Activated CD4-positive, alpha-beta T cell treated with anti-CD3 and anti-CD28 coated beads, Interleukin-2, amount 10 ng/mL, durations not matched to agents 24 days and 14 days (primary cell): ENCODE data around the gene LITAFD. TPM values are rescaled to one million over a fixed set of nuclear protein-coding genes. Genes with fewer than 3 reads are reported as not detected.

ENCODE experiments used
- DNase-seq: peaks from one replicate; pipeline ENCODE4 v3.0.0; 2022
- H3K27ac Mint-ChIP-seq: one replicate; pipeline ENCODE4 v1.8.0; 2022; ENCODE audit warnings: mild to moderate bottlenecking, mixed read lengths
- H3K27me3 Mint-ChIP-seq: one replicate; pipeline ENCODE4 v1.8.0; 2022; ENCODE audit warnings: mixed read lengths
- H3K36me3 Mint-ChIP-seq: one replicate; pipeline ENCODE4 v1.8.0; 2022; ENCODE audit warnings: low read depth, mild to moderate bottlenecking, mixed read lengths
- H3K4me1 Mint-ChIP-seq: one replicate; pipeline ENCODE4 v1.8.0; 2021; ENCODE audit warnings: mixed read lengths
- H3K4me3 Mint-ChIP-seq: one replicate; pipeline ENCODE4 v1.8.0; 2022; ENCODE audit warnings: mild to moderate bottlenecking, moderate library complexity, mixed read lengths
- H3K9me3 Mint-ChIP-seq: one replicate; pipeline ENCODE4 v1.8.0; 2021; ENCODE audit warnings: mixed read lengths
- intact Hi-C: fragments of 100-400 bp; cut with micrococcal nuclease; formaldehyde crosslinking; loops from one replicate; pipeline ENCODE4 v1.15.1; 2023
- total RNA-seq: library from RNA; stranded (reverse); gene quantifications from 2 replicates; pipeline ENCODE4 v1.2.3, GENCODE V29; 2022

Gene LITAFD
- total RNA-seq, 1 donor from 2014 or later, result not detected

GRCh38 chr16:8850279-8850885, 31.8 kb upstream of the LITAFD start:
- H3K4me1 Mint-ChIP-seq, result peaks cover 25% of the 10 kb centered on the region
- intact Hi-C loops, result loop anchor here (2.0 kb wide), 1 partner anchor 18 kb away; the partner anchor contains the start of gene CARHSP1
- no peak for DNase-seq

DNA sequence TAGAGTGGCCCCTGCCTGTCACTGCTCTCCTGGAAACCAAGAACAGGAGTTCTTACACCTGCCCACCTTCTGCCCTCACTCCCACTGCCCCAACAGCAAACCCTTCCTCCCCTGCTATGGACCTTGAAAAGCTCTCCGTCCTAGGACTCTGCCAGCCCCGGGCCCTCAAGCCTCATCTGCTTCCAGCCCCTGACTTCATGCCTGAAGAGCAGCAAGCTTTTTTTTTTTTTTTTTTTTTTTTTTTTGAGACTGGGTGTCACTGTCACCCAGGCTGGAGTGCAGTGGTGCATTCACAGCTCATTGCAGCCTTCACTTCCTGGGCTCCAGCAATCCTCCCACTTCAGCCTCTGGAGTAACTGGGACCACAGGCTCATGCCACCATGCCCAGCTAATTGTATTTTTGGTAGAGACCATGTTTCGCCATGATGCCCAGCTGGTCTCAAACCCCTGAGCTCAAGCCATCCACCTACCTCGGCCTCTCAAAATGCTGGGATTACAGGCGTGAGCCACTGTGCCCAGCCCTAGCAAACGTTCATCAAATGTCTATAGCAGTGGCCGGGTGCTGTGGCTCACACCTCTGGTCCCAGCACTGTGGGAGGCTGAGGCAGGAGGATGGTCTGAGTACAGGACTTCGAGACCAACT, 30.3 kb upstream of the LITAFD start:
- Mint-ChIP-seq H3K9me3 (no peaks in the 10 kb centered on the region), H3K4me1 (peaks cover 30% of the 10 kb centered on the region), H3K27ac (peak overlapping the region; percentile 56), H3K4me3 (no peak overlapping the region), H3K27me3 (no peaks in the 10 kb centered on the region), H3K36me3 (peaks cover 54% of the 10 kb centered on the region)
- intact Hi-C loops, result loop anchor here (2.0 kb wide), 1 partner anchor 17 kb away; the partner anchor contains the start of gene CARHSP1
- DNase-seq, result no peak

More at GRCh38 chr16:8850279-8850885, 31.8 kb upstream of the LITAFD start:
- Mint-ChIP-seq H3K27me3 (no peaks in the 10 kb centered on the region), H3K36me3 (peaks cover 49% of the 10 kb centered on the region), H3K9me3 (no peaks in the 10 kb centered on the region), H3K4me3 (peak overlapping the region; percentile 14), H3K27ac (peak overlapping the region; percentile 80)

DNA sequence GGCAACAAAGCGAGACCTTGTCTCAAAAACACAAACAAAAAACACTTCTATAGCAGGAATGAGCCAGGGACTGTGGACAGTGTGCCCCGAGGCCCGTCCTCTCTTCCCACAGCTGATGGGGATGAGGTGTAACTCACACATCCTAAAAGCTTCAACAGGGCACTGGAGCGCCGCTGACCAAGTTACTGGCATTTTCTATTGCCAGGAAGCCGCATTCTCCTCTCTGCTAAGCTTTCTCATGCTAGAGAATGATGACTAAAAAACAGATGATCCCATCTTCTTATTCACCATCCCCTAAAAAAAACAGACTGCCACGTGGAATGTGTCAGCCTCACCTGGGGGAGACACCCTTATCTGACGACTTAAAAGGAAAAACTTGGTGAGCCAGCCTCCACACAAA, 29.6 kb upstream of the LITAFD start:
- no peaks in the 10 kb centered on the region for H3K27me3 Mint-ChIP-seq
- H3K4me1 Mint-ChIP-seq, result peaks cover 30% of the 10 kb centered on the region
- H3K36me3 Mint-ChIP-seq, result peaks cover 56% of the 10 kb centered on the region
- no peak for DNase-seq
- H3K9me3 Mint-ChIP-seq, result no peaks in the 10 kb centered on the region
- H3K27ac Mint-ChIP-seq, result peak overlapping the region; percentile 20
- H3K4me3 Mint-ChIP-seq, result no peak overlapping the region
- intact Hi-C loops, result no loop called here

GRCh38 chr16:8853150-8853549, 29.0 kb upstream of the LITAFD start:
- Mint-ChIP-seq H3K4me1 (peaks cover 33% of the 10 kb centered on the region), H3K4me3 (no peak overlapping the region), H3K36me3 (peaks cover 60% of the 10 kb centered on the region), H3K9me3 (no peaks in the 10 kb centered on the region), H3K27me3 (no peaks in the 10 kb centered on the region), H3K27ac (no peak overlapping the region)
- DNase-seq, result no peak
- intact Hi-C loops, result no loop called here

- Mint-ChIP-seq H3K4me3 (no peak overlapping the region), H3K4me1 (peaks cover 34% of the 10 kb centered on the region), H3K27me3 (no peaks in the 10 kb centered on the region), H3K36me3 (peaks cover 62% of the 10 kb centered on the region), H3K27ac (peak overlapping the region; percentile 63), H3K9me3 (no peaks in the 10 kb centered on the region)
- no peak for DNase-seq
- intact Hi-C loops, result no loop called here
Measured at GRCh38 chr16:8853611-8854010, 28.5 kb upstream of the LITAFD start.

GRCh38 chr16:8854298-8854948, 27.7 kb upstream of the LITAFD start:
- no peaks in the 10 kb centered on the region for H3K27me3 Mint-ChIP-seq
- DNase-seq, result no peak
- intact Hi-C loops, result no loop called here
- no peaks in the 10 kb centered on the region for H3K9me3 Mint-ChIP-seq
- H3K36me3 Mint-ChIP-seq, result peaks cover 60% of the 10 kb centered on the region
- H3K27ac Mint-ChIP-seq, result peak overlapping the region; percentile 29
- H3K4me3 Mint-ChIP-seq, result no peak overlapping the region
- peaks cover 32% of the 10 kb centered on the region for H3K4me1 Mint-ChIP-seq

DNA sequence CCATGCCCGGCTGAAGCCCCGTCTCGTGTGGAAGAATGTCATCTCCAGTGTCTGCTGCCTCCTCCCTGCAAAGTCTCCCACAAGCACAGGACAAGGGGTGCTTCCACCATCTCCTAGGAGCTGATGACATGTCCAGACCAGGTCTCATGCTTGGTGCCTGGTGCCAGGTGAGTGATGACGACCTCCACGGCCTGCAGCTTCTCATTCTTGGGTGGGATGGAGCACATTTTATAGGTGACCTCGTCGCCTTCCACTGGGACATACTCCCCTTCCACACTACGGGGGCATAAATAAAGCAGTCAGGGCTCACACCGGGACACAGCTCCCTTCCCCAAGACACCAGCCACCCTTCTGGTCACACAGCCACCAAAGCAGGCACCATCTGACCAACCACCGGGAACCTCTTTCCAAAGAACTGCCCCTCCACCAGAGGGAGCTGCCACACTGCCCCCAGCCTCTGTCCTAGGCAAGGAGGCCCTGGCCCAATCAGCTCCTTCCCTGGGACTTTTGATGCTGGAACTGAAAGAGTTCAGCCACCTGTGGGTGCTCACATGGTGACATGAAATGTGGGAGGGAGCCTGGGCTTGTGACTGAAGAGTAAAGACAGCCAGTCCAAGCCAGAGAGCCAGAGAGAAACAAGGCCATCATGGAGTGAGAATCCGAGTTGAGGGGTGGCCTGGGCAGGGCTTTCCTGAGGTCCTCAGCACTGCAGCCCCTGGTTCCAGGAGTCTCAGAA, 26.9 kb upstream of the LITAFD start:
- Mint-ChIP-seq H3K27me3 (no peaks in the 10 kb centered on the region), H3K9me3 (no peaks in the 10 kb centered on the region), H3K4me3 (no peak overlapping the region), H3K36me3 (peaks cover 56% of the 10 kb centered on the region), H3K27ac (peak overlapping the region; percentile 61), H3K4me1 (peaks cover 28% of the 10 kb centered on the region)
- no peak for DNase-seq
- intact Hi-C loops, result no loop called here

DNA sequence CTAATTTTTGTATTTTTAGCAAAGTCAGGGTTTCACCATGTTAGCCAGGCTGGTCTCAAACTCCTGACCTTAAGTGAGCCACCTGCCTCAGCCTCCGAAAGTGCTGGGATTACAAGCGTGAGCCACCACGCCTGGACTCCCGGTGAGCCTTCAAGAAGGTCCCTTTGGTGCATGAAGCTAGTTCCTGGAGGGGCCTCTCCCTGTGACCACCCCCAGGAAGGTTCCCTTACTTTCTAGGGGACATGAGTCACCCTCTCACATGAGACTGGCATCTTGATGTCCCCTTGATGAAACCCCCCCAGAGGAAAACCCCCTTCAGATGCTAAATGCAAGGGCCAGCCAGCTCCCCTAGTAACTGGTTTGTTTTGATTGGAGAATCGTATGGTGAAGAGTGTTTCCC, 26.2 kb upstream of the LITAFD start:
- H3K4me3 Mint-ChIP-seq, result no peak overlapping the region
- DNase-seq, result no peak
- H3K36me3 Mint-ChIP-seq, result peaks cover 50% of the 10 kb centered on the region
- peaks cover 21% of the 10 kb centered on the region for H3K4me1 Mint-ChIP-seq
- H3K27me3 Mint-ChIP-seq, result no peaks in the 10 kb centered on the region
- peak overlapping the region; percentile 10 for H3K27ac Mint-ChIP-seq
- intact Hi-C loops, result no loop called here
- no peaks in the 10 kb centered on the region for H3K9me3 Mint-ChIP-seq

DNA sequence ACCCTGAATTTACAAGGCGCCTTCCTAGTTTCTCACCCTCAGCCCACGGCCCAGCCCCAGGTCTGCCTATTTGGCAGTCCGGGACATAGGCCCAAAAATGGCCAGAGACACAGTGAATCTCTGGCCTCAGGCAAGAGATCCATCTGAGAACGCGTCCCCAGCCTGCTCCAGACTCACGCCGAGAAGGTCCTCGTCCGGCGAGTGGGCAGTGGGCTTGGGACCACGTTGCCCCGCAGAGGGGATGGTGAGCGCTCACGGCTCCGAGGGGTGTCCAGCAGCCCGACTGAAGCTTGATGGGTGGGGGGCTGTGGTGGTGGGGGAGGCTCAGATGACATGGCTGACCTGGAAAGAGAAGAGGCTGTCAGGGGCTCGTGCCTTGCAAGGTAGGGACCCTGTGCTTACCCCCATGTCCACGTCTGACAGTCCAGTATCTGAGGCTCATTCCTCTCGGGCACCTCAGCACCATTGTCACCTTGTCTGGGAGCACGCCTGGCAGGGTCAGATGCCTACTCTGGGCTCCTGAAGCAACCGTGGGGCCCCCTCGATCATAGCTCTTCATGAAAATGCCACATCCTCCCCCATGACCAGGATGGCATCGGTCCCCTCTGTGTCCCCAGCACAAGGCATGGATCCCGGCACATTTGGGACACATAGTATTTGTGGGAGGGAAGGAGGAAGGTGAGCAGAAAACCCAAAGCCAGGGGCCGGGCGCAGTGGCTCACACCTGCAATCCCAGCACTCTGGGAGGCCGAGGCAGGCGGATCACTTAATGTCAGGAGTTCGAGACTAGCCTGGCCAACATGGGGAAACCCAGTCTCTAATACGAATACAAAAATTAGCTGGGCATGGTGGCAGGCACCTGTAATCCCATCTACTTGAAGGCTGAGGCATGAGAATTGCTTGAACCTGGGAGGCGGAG, 22.9 kb upstream of the LITAFD start:
- DNase-seq, result no peak
- H3K9me3 Mint-ChIP-seq, result no peaks in the 10 kb centered on the region
- intact Hi-C loops, result no loop called here
- no peaks in the 10 kb centered on the region for H3K27me3 Mint-ChIP-seq
- no peak overlapping the region for H3K27ac Mint-ChIP-seq
- peaks cover 19% of the 10 kb centered on the region for H3K4me1 Mint-ChIP-seq
- no peak overlapping the region for H3K4me3 Mint-ChIP-seq
- peaks cover 38% of the 10 kb centered on the region for H3K36me3 Mint-ChIP-seq

DNA sequence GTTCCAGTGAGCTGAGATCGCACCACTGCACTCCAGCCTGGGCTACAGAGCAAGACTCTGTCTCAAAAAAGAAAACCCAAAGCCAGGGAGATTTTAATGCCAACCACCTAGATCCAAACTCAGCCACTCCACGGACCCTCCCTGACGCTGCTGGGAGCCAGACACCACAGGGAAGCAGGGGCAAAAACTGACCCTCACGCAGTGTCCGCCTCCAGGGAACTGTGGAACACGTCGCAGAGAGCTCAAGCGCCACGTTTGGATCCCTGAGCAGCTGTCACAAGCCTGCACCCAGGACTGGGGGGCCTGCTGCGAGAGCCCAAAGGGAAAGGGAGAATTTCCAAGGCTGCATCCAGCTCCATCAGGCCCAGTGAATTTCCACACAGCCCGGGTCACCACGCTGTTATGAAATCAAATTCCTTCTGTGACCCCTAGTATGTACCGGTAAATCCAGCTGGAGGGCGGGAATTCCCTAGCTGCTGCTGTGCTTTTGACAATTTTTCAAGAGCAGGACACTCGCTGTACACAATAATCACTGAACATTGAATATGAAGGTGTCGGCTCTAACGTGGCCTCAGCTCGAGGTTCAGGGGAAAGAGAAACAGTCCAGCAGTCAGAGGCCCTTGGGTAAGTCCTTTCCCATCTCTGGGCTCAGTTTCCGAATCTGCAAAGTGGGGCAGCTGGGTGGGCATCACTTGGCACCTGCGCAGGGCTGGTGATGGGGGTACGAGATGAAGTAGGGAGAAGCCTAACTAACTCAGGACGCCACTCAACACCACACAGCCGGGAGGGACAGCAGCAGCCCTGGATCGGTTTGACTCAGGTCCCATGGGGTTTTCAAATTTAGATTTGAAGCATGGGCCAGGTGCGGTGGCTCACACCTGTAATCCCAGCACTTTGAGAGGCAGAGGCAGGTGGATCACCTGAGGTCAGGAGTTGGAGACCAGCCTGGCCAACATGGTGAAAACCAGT, 22.0 kb upstream of the LITAFD start:
- Mint-ChIP-seq H3K4me3 (no peak overlapping the region), H3K36me3 (peaks cover 35% of the 10 kb centered on the region), H3K27ac (no peak overlapping the region), H3K9me3 (no peaks in the 10 kb centered on the region), H3K4me1 (peaks cover 23% of the 10 kb centered on the region), H3K27me3 (no peaks in the 10 kb centered on the region)
- intact Hi-C loops, result no loop called here
- DNase-seq, result no peak

GRCh38 chr16:8861563-8862308, 20.4 kb upstream of the LITAFD start:
- no peak overlapping the region for H3K4me3 Mint-ChIP-seq
- DNase-seq, result no peak
- peaks cover 27% of the 10 kb centered on the region for H3K36me3 Mint-ChIP-seq
- H3K27ac Mint-ChIP-seq, result no peak overlapping the region
- H3K9me3 Mint-ChIP-seq, result no peaks in the 10 kb centered on the region
- peaks cover 29% of the 10 kb centered on the region for H3K4me1 Mint-ChIP-seq
- no peaks in the 10 kb centered on the region for H3K27me3 Mint-ChIP-seq
- intact Hi-C loops, result no loop called here
